ENCODE data around the gene BBS9.

Gene BBS9

GRCh38 chr7:33628894-33629293, 499.5 kb downstream of the BBS9 start:
- no peaks in the 10 kb centered on the region; the same call in 1 of the 2 replicates for H3K27me3 ChIP-seq (ENCODE audit: control insufficient read depth, insufficient read depth, low read length)
- H3K4me3 ChIP-seq (ENCODE audit: low read length): no peak overlapping the region
- no peaks in the 10 kb centered on the region; the same call in 1 of the 2 replicates for H3K9me3 ChIP-seq (ENCODE audit: control insufficient read depth, insufficient read depth, low read length)
- no CpG with 5 or more reads among the region's 2 CpGs for WGBS (ENCODE audit: insufficient coverage, insufficient read length)
- no peaks in the 10 kb centered on the region for H3K4me1 ChIP-seq (ENCODE audit: control insufficient read depth, insufficient read depth, low read length)
- 0 out of 2 replicates have a peak, but pooled peaks cover 2% of the 10 kb centered on the region for H3K36me3 ChIP-seq (ENCODE audit: control insufficient read depth, insufficient read depth, low read length)
- DNase-seq (ENCODE audit: low read depth, low spot score): no peak
- no peak overlapping the region for H3K27ac ChIP-seq (ENCODE audit: low read length)

GRCh38 chr7:33630359-33630758, 501.0 kb downstream of the BBS9 start:
- Histone ChIP-seq H3K27me3 (ENCODE audit: control insufficient read depth, insufficient read depth, low read length) (no peaks in the 10 kb centered on the region; the same call in 1 of the 2 replicates), H3K4me3 (ENCODE audit: low read length) (no peak overlapping the region), H3K9me3 (ENCODE audit: control insufficient read depth, insufficient read depth, low read length) (no peaks in the 10 kb centered on the region; the same call in 1 of the 2 replicates), H3K27ac (ENCODE audit: low read length) (no peak overlapping the region), H3K4me1 (ENCODE audit: control insufficient read depth, insufficient read depth, low read length) (no peaks in the 10 kb centered on the region), H3K36me3 (ENCODE audit: control insufficient read depth, insufficient read depth, low read length) (0 out of 2 replicates have a peak, but pooled peaks cover 2% of the 10 kb centered on the region)
- DNase-seq (ENCODE audit: low read depth, low spot score): no peak
- no CpG with 5 or more reads among the region's 4 CpGs for WGBS (ENCODE audit: insufficient coverage, insufficient read length)

GRCh38 chr7:33632322-33632721, 503.0 kb downstream of the BBS9 start:
- Histone ChIP-seq H3K27ac (ENCODE audit: low read length) (no peak overlapping the region), H3K4me1 (ENCODE audit: control insufficient read depth, insufficient read depth, low read length) (no peaks in the 10 kb centered on the region), H3K36me3 (ENCODE audit: control insufficient read depth, insufficient read depth, low read length) (no peaks in the 10 kb centered on the region), H3K4me3 (ENCODE audit: low read length) (no peak overlapping the region), H3K27me3 (ENCODE audit: control insufficient read depth, insufficient read depth, low read length) (no peaks in the 10 kb centered on the region), H3K9me3 (ENCODE audit: control insufficient read depth, insufficient read depth, low read length) (no peaks in the 10 kb centered on the region)
- no peak for DNase-seq (ENCODE audit: low read depth, low spot score)
- no CpG with 5 or more reads among the region's 24 CpGs for WGBS (ENCODE audit: insufficient coverage, insufficient read length)

GRCh38 chr7:33632840-33633525, 503.6 kb downstream of the BBS9 start:
- WGBS (ENCODE audit: insufficient coverage, insufficient read length): no CpG with 5 or more reads among the region's 6 CpGs
- H3K4me3 ChIP-seq (ENCODE audit: low read length): no peak overlapping the region
- H3K27ac ChIP-seq (ENCODE audit: low read length): no peak overlapping the region
- H3K9me3 ChIP-seq (ENCODE audit: control insufficient read depth, insufficient read depth, low read length): no peaks in the 10 kb centered on the region
- no peak for DNase-seq (ENCODE audit: low read depth, low spot score)
- no peaks in the 10 kb centered on the region for H3K4me1 ChIP-seq (ENCODE audit: control insufficient read depth, insufficient read depth, low read length)
- H3K36me3 ChIP-seq (ENCODE audit: control insufficient read depth, insufficient read depth, low read length): no peaks in the 10 kb centered on the region
- H3K27me3 ChIP-seq (ENCODE audit: control insufficient read depth, insufficient read depth, low read length): no peaks in the 10 kb centered on the region

GRCh38 chr7:33634606-33635005, 505.2 kb downstream of the BBS9 start:
- no peak overlapping the region for H3K27ac ChIP-seq (ENCODE audit: low read length)
- no peaks in the 10 kb centered on the region for H3K36me3 ChIP-seq (ENCODE audit: control insufficient read depth, insufficient read depth, low read length)
- H3K4me1 ChIP-seq (ENCODE audit: control insufficient read depth, insufficient read depth, low read length): no peaks in the 10 kb centered on the region
- H3K9me3 ChIP-seq (ENCODE audit: control insufficient read depth, insufficient read depth, low read length): no peaks in the 10 kb centered on the region
- no CpG with 5 or more reads among the region's 7 CpGs for WGBS (ENCODE audit: insufficient coverage, insufficient read length)
- no peak for DNase-seq (ENCODE audit: low read depth, low spot score)
- no peak overlapping the region for H3K4me3 ChIP-seq (ENCODE audit: low read length)
- no peaks in the 10 kb centered on the region for H3K27me3 ChIP-seq (ENCODE audit: control insufficient read depth, insufficient read depth, low read length)

- H3K4me3 ChIP-seq (ENCODE audit: low read length): no peak overlapping the region
- no peaks in the 10 kb centered on the region for H3K36me3 ChIP-seq (ENCODE audit: control insufficient read depth, insufficient read depth, low read length)
- DNase-seq (ENCODE audit: low read depth, low spot score): no peak
- no CpG with 5 or more reads among the region's 3 CpGs for WGBS (ENCODE audit: insufficient coverage, insufficient read length)
- H3K4me1 ChIP-seq (ENCODE audit: control insufficient read depth, insufficient read depth, low read length): no peaks in the 10 kb centered on the region
- no peak overlapping the region for H3K27ac ChIP-seq (ENCODE audit: low read length)
- H3K9me3 ChIP-seq (ENCODE audit: control insufficient read depth, insufficient read depth, low read length): no peaks in the 10 kb centered on the region
- no peaks in the 10 kb centered on the region for H3K27me3 ChIP-seq (ENCODE audit: control insufficient read depth, insufficient read depth, low read length)
Measured at GRCh38 chr7:33636359-33636758, 507.0 kb downstream of the BBS9 start.

GRCh38 chr7:33639552-33640197, 510.3 kb downstream of the BBS9 start:
- Histone ChIP-seq H3K27ac (ENCODE audit: low read length) (no peak overlapping the region), H3K9me3 (ENCODE audit: control insufficient read depth, insufficient read depth, low read length) (no peaks in the 10 kb centered on the region), H3K4me3 (ENCODE audit: low read length) (no peak overlapping the region), H3K4me1 (ENCODE audit: control insufficient read depth, insufficient read depth, low read length) (no peaks in the 10 kb centered on the region), H3K36me3 (ENCODE audit: control insufficient read depth, insufficient read depth, low read length) (no peaks in the 10 kb centered on the region), H3K27me3 (ENCODE audit: control insufficient read depth, insufficient read depth, low read length) (no peaks in the 10 kb centered on the region)
- no CpG with 5 or more reads among the region's 10 CpGs for WGBS (ENCODE audit: insufficient coverage, insufficient read length)
- DNase-seq (ENCODE audit: low read depth, low spot score): no peak

- no peak overlapping the region for H3K4me3 ChIP-seq (ENCODE audit: low read length)
- H3K27me3 ChIP-seq (ENCODE audit: control insufficient read depth, insufficient read depth, low read length): no peaks in the 10 kb centered on the region
- no CpG with 5 or more reads among the region's 3 CpGs for WGBS (ENCODE audit: insufficient coverage, insufficient read length)
- H3K27ac ChIP-seq (ENCODE audit: low read length): no peak overlapping the region
- DNase-seq (ENCODE audit: low read depth, low spot score): no peak
- H3K4me1 ChIP-seq (ENCODE audit: control insufficient read depth, insufficient read depth, low read length): no peaks in the 10 kb centered on the region
- no peaks in the 10 kb centered on the region for H3K36me3 ChIP-seq (ENCODE audit: control insufficient read depth, insufficient read depth, low read length)
- H3K9me3 ChIP-seq (ENCODE audit: control insufficient read depth, insufficient read depth, low read length): no peaks in the 10 kb centered on the region
Measured at GRCh38 chr7:33640741-33641140, 511.4 kb downstream of the BBS9 start.

GRCh38 chr7:33642312-33642711, 512.9 kb downstream of the BBS9 start:
- no peak for DNase-seq (ENCODE audit: low read depth, low spot score)
- Histone ChIP-seq H3K36me3 (ENCODE audit: control insufficient read depth, insufficient read depth, low read length) (no peaks in the 10 kb centered on the region; the same call in 1 of the 2 replicates), H3K4me3 (ENCODE audit: low read length) (no peak overlapping the region), H3K4me1 (ENCODE audit: control insufficient read depth, insufficient read depth, low read length) (no peaks in the 10 kb centered on the region), H3K27me3 (ENCODE audit: control insufficient read depth, insufficient read depth, low read length) (no peaks in the 10 kb centered on the region), H3K27ac (ENCODE audit: low read length) (no peak overlapping the region), H3K9me3 (ENCODE audit: control insufficient read depth, insufficient read depth, low read length) (no peaks in the 10 kb centered on the region)
- WGBS (ENCODE audit: insufficient coverage, insufficient read length): no CpG with 5 or more reads among the region's 1 CpG

- H3K9me3 ChIP-seq (ENCODE audit: control insufficient read depth, insufficient read depth, low read length): no peaks in the 10 kb centered on the region
- whole genome bisulfite sequencing (ENCODE audit: insufficient coverage, insufficient read length): no CpG with 5 or more reads among the region's 2 CpGs
- DNase-seq (ENCODE audit: low read depth, low spot score): no peak
- H3K36me3 ChIP-seq (ENCODE audit: control insufficient read depth, insufficient read depth, low read length): no peaks in the 10 kb centered on the region; the same call in 1 of the 2 replicates
- H3K4me3 ChIP-seq (ENCODE audit: low read length): no peak overlapping the region
- H3K27ac ChIP-seq (ENCODE audit: low read length): no peak overlapping the region
- H3K4me1 ChIP-seq (ENCODE audit: control insufficient read depth, insufficient read depth, low read length): no peaks in the 10 kb centered on the region
- no peaks in the 10 kb centered on the region for H3K27me3 ChIP-seq (ENCODE audit: control insufficient read depth, insufficient read depth, low read length)
Measured at GRCh38 chr7:33643530-33643929, 514.2 kb downstream of the BBS9 start.

GRCh38 chr7:33644489-33644888, 515.1 kb downstream of the BBS9 start:
- DNase-seq (ENCODE audit: low read depth, low spot score): no peak
- no peaks in the 10 kb centered on the region for H3K4me1 ChIP-seq (ENCODE audit: control insufficient read depth, insufficient read depth, low read length)
- no peaks in the 10 kb centered on the region for H3K9me3 ChIP-seq (ENCODE audit: control insufficient read depth, insufficient read depth, low read length)
- H3K36me3 ChIP-seq (ENCODE audit: control insufficient read depth, insufficient read depth, low read length): no peaks in the 10 kb centered on the region; the same call in 1 of the 2 replicates
- no peak overlapping the region for H3K4me3 ChIP-seq (ENCODE audit: low read length)
- no peaks in the 10 kb centered on the region for H3K27me3 ChIP-seq (ENCODE audit: control insufficient read depth, insufficient read depth, low read length)
- H3K27ac ChIP-seq (ENCODE audit: low read length): no peak overlapping the region

Data from iPS DF 6.9 (cell line).